ENCODE results near the gene ATP5ME. TPM values are rescaled to one million over a fixed set of nuclear protein-coding genes. Genes with fewer than 3 reads are reported as not detected.

Gene ATP5ME
- total and polyA plus RNA-seq, 2 of the 13 experiments (the other 11 are each of a cell fraction or from before 2014, with no cell fraction given): 305 to 753 TPM

DNA sequence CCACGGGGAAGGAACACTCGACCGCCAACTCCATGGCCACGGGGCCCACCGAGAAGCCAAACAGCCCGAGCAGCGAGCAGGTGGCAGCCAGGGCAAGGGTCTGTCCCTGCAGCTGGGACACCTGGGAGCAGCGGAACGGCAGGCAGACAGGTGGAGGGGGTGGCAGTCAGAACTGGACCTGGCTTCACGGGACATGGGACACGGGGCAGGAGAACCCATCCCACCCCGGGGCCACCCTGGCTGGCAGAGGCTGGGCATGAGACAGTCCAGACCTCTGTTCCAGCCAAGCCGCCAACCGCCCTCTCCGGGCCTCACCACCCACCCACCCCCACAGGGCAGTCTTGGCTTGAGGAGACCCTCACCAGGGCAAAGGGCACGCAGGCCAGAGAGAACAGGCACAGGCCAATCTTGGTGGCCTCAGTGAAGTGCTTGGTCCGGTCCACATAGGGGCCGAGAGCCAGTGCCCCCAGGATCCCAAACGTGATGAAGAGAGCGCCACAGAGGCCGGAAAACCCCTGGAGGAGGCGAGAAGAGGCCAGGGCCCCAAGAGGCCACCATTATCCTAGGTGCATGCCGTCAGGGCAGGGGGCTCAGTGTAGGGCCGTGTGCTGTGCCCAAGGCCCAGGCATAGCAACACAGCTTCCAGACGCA is 9.3 kb upstream of the ATP5ME start:
- DNase-seq (ENCODE audit: low spot score): no peak
- Histone ChIP-seq H3K79me2 (ENCODE audit: insufficient read depth, low read length) (no peaks in the 10 kb centered on the region), H3K9me3 (ENCODE audit: low read length) (no peaks in the 10 kb centered on the region), H3K9ac (ENCODE audit: insufficient read depth, low read depth, low read length) (peak overlapping the region; percentile 7; the same call in 1 of the 2 replicates), H3K27me3 (ENCODE audit: control insufficient read depth in 1 of 2, insufficient read depth in 2 of 2, low read length in 2 of 2) (0 out of 5 replicates have a peak, but pooled peaks cover 0 to 1% of the 10 kb centered on the region in 2 experiments), H2AFZ (ENCODE audit: low read length) (no peak overlapping the region), H3K27ac (ENCODE audit: extremely low read length, insufficient read depth, low read length) (no peak overlapping the region), H4K20me1 (ENCODE audit: insufficient read depth, low read length) (no peaks in the 10 kb centered on the region), H3K4me1 (ENCODE audit: insufficient read depth, low read length) (peaks cover 87% of the 10 kb centered on the region), H3K36me3 (replicated peaks in 1 of 2; ENCODE audit: control insufficient read depth in 1 of 2, insufficient read depth in 2 of 2, low read length in 2 of 2) (no peaks in the 10 kb centered on the region), H3K4me2 (ENCODE audit: low read depth, low read length) (peak overlapping the region; percentile 82), H3K4me3 (replicated peaks in 1 of 3; ENCODE audit: insufficient read depth in 1 of 3, low read depth in 2 of 3, low read length in 3 of 3) (peak overlapping the region in 1 of 3 experiments; percentile 66; a peak in 1 of 6 replicates)
- ChIA-PET POLR2A (interaction anchor here (1.2 to 1.6 kb wide), 2 partner anchors 9 to 17 kb away, joined by 4 to 9 read pairs; partner anchors contain the start of genes ATP5ME and MYL5), CTCF (ENCODE audit: low intra/inter-chr PET ratio, low total read pairs) (interaction anchor here (1.6 kb wide), 1 partner anchor 17 kb away, joined by 7 read pairs; no protein-coding TSS in a partner anchor)
- WGBS (ENCODE audit: low lambda C conversion rate): 80% methylated on average over 1 of the region's 25 CpGs
- BruUV-seq (replicated peaks): no TSS peak
- ATAC-seq: peak; percentile 7
- intact Hi-C loops (cut with micrococcal nuclease; ENCODE audit: unreplicated experiment) (no loop called here), in situ Hi-C loops (cut with HindIII; ENCODE audit: extremely low pct_ligation_motif_present, low pct_unique_long_range_greater_than_20kb) (no loop called here)
- no peak for FAIRE-seq
- TF ChIP-seq ZNF777 (CRISPR knock-in tag; IDR thresholded peaks at IDR 0.05) (peak; percentile 46; the same call in 1 of the 2 replicates), AGO1 (IDR thresholded peaks at IDR 0.05; ENCODE audit: low read depth, low read length, poor library complexity, severe bottlenecking) (peak; percentile 83), SNAPC2 (CRISPR knock-in tag; IDR thresholded peaks at IDR 0.05) (no peak), EP300 (IDR thresholded peaks at IDR 0.05; ENCODE audit: low read depth in 2 of 2, low read length in 2 of 2) (no peak), EP300 (CRISPR knock-in tag; IDR thresholded peaks at IDR 0.05; ENCODE audit: borderline replicate concordance) (no peak), ZNF619 (CRISPR knock-in tag; IDR thresholded peaks at IDR 0.05) (0 out of 2 replicates have a peak, but pooled peaks have one; percentile 40), AGO2 (optimal IDR thresholded peaks at IDR 0.05; ENCODE audit: low read depth, low read length) (peak; percentile 48), LCORL (IDR thresholded peaks at IDR 0.05) (no peak), LCORL (CRISPR knock-in tag; IDR thresholded peaks at IDR 0.05) (0 out of 2 replicates have a peak, but pooled peaks have one; percentile 33), RBM39 (IDR thresholded peaks at IDR 0.05; ENCODE audit: low read depth, low read length, poor library complexity, severe bottlenecking) (peak; percentile 7), HOXA3 (CRISPR knock-in tag; IDR thresholded peaks at IDR 0.05) (0 out of 2 replicates have a peak, but pooled peaks have one; percentile 9), POLR2A (IDR thresholded peaks at IDR 0.05; ENCODE audit: insufficient read depth in 1 of 2, low read depth in 2 of 2, low read length in 2 of 2) (0 out of 4 replicates have a peak, but pooled peaks of 1 of the 2 experiments have one; percentile 7), SRF (IDR thresholded peaks at IDR 0.05; ENCODE audit: low read depth, low read length) (no peak), ZNF264 (CRISPR knock-in tag; IDR thresholded peaks at IDR 0.05) (no peak), HOXA9 (CRISPR knock-in tag; IDR thresholded peaks at IDR 0.05; ENCODE audit: borderline replicate concordance) (no peak), KDM2A (CRISPR knock-in tag; IDR thresholded peaks at IDR 0.05; ENCODE audit: borderline replicate concordance, low read depth) (peak; percentile 0; the same call in 1 of the 2 replicates)
- TF ChIP-seq, protein P1, sequence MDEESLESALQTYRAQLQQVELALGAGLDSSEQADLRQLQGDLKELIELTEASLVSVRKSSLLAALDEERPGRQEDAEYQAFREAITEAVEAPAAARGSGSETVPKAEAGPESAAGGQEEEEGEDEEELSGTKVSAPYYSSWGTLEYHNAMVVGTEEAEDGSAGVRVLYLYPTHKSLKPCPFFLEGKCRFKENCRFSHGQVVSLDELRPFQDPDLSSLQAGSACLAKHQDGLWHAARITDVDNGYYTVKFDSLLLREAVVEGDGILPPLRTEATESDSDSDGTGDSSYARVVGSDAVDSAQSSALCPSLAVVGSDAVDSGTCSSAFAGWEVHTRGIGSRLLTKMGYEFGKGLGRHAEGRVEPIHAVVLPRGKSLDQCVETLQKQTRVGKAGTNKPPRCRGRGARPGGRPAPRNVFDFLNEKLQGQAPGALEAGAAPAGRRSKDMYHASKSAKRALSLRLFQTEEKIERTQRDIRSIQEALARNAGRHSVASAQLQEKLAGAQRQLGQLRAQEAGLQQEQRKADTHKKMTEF (CRISPR knock-in tag; IDR thresholded peaks at IDR 0.05): no peak
- TF ChIP-seq, protein P2, sequence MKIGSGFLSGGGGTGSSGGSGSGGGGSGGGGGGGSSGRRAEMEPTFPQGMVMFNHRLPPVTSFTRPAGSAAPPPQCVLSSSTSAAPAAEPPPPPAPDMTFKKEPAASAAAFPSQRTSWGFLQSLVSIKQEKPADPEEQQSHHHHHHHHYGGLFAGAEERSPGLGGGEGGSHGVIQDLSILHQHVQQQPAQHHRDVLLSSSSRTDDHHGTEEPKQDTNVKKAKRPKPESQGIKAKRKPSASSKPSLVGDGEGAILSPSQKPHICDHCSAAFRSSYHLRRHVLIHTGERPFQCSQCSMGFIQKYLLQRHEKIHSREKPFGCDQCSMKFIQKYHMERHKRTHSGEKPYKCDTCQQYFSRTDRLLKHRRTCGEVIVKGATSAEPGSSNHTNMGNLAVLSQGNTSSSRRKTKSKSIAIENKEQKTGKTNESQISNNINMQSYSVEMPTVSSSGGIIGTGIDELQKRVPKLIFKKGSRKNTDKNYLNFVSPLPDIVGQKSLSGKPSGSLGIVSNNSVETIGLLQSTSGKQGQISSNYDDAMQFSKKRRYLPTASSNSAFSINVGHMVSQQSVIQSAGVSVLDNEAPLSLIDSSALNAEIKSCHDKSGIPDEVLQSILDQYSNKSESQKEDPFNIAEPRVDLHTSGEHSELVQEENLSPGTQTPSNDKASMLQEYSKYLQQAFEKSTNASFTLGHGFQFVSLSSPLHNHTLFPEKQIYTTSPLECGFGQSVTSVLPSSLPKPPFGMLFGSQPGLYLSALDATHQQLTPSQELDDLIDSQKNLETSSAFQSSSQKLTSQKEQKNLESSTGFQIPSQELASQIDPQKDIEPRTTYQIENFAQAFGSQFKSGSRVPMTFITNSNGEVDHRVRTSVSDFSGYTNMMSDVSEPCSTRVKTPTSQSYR (CRISPR knock-in tag; IDR thresholded peaks at IDR 0.05; ENCODE audit: borderline replicate concordance): 0 out of 2 replicates have a peak, but pooled peaks have one; percentile 32
- TF ChIP-seq, protein P3, sequence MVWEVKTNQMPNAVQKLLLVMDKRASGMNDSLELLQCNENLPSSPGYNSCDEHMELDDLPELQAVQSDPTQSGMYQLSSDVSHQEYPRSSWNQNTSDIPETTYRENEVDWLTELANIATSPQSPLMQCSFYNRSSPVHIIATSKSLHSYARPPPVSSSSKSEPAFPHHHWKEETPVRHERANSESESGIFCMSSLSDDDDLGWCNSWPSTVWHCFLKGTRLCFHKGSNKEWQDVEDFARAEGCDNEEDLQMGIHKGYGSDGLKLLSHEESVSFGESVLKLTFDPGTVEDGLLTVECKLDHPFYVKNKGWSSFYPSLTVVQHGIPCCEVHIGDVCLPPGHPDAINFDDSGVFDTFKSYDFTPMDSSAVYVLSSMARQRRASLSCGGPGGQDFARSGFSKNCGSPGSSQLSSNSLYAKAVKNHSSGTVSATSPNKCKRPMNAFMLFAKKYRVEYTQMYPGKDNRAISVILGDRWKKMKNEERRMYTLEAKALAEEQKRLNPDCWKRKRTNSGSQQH (CRISPR knock-in tag; IDR thresholded peaks at IDR 0.05; ENCODE audit: low read depth): no peak

Data from HepG2 (cell line).